ENCODE results near the gene C1orf185. TPM values are rescaled to one million over a fixed set of nuclear protein-coding genes. Genes with fewer than 3 reads are reported as not detected.

Gene C1orf185
- total RNA-seq, 1 donor from 2014 or later, result not detected

Small RNAs within 50 kb of the gene (small RNA-seq; reads per million reads assigned to genes)
- not detected for gene MIR4421
- gene MIR6500, result not detected
- not detected for gene RF00019

Other genes starting within 250 kb of the C1orf185 start
- 40.4 TPM for gene FAF1, start 142.0 kb upstream of the C1orf185 start, total RNA-seq
- gene CDKN2C, start 132.0 kb upstream of the C1orf185 start, total RNA-seq, result 7.8 TPM
- 148 TPM for gene RNF11, start 134.0 kb downstream of the C1orf185 start, total RNA-seq
- 0.78 TPM for gene TTC39A, start 228.3 kb downstream of the C1orf185 start, total RNA-seq

Data from occipital lobe (tissue), 2 donors.